CD4-positive, alpha-beta T cell treated with Interleukin-6 for 4 hours (primary cell): Measurements from ENCODE around the gene CTDSP2.
"Not testable (repeated sequence)": the region's sequence is repeated elsewhere in the genome, so short reads cannot be mapped to it uniquely, and the experiment has no call there.

Experiments used
- DNase-seq: peaks from one replicate; pipeline ENCODE4 v3.0.0-alpha.2; 2020; ENCODE audit warnings: mixed read lengths

CTDSP2 gene

GRCh38 chr12:57881035-57881434 lies 34.5 kb upstream of the CTDSP2 start:
- DNase-seq = not testable (repeated sequence)

- no peak for DNase-seq
Observed at GRCh38 chr12:57877876-57878275, 31.3 kb upstream of the CTDSP2 start.

- DNase-seq = no peak
Observed at GRCh38 chr12:57875753-57876547, 29.4 kb upstream of the CTDSP2 start.

- DNase-seq = no peak
Observed at GRCh38 chr12:57874166-57875108, 27.9 kb upstream of the CTDSP2 start.

GRCh38 chr12:57872362-57872761 lies 25.8 kb upstream of the CTDSP2 start:
- no peak for DNase-seq

GRCh38 chr12:57869927-57870318 lies 23.4 kb upstream of the CTDSP2 start:
- DNase-seq = no peak

- no peak for DNase-seq
Observed at GRCh38 chr12:57869298-57869926, 22.9 kb upstream of the CTDSP2 start.

GRCh38 chr12:57868851-57869268 lies 22.3 kb upstream of the CTDSP2 start:
- no peak for DNase-seq

- no peak for DNase-seq
Observed at GRCh38 chr12:57868221-57868620, 21.7 kb upstream of the CTDSP2 start.

GRCh38 chr12:57866308-57867019 lies 19.9 kb upstream of the CTDSP2 start:
- DNase-seq = no peak

GRCh38 chr12:57865084-57865751 lies 18.7 kb upstream of the CTDSP2 start:
- peak; percentile 78 for DNase-seq

- DNase-seq = no peak
Observed at GRCh38 chr12:57864442-57865083, 18.0 kb upstream of the CTDSP2 start.

- DNase-seq = no peak
Observed at GRCh38 chr12:57863676-57864075, 17.1 kb upstream of the CTDSP2 start.

- DNase-seq = no peak
Observed at GRCh38 chr12:57861967-57862366, 15.4 kb upstream of the CTDSP2 start.

GRCh38 chr12:57860883-57861282 lies 14.4 kb upstream of the CTDSP2 start:
- not testable (repeated sequence) for DNase-seq

GRCh38 chr12:57859121-57859520 lies 12.6 kb upstream of the CTDSP2 start:
- DNase-seq = no peak

- not testable (repeated sequence) for DNase-seq
Observed at GRCh38 chr12:57858123-57858522, 11.6 kb upstream of the CTDSP2 start.

GRCh38 chr12:57854965-57855364 lies 8.4 kb upstream of the CTDSP2 start:
- no peak for DNase-seq

GRCh38 chr12:57853864-57854556 lies 7.5 kb upstream of the CTDSP2 start:
- DNase-seq = no peak

- no peak for DNase-seq
Observed at GRCh38 chr12:57852620-57853500, 6.3 kb upstream of the CTDSP2 start.
